ENCODE measurements around the gene IFI27L1.

DNA sequence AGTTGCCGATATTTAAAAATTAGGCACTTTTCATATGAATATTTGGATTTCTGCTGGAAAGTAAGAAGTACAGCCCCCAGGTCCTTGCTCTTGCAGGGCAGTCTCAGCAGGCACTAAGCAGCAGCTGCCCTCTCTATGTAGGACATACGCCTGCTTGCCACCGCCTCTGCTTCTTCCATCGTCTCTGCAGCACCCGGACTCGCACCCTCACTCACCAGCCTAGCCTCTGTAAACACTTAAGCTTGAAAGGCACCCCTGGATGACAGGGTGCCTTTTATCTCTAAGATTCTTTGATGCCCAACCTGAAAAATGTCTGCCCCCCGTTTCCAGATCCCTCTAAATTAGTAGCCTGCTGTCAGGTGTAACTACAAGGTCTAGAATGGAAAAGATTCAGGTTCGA is 36.0 kb upstream of the IFI27L1 start:
- TF ChIP-seq, protein P1, sequence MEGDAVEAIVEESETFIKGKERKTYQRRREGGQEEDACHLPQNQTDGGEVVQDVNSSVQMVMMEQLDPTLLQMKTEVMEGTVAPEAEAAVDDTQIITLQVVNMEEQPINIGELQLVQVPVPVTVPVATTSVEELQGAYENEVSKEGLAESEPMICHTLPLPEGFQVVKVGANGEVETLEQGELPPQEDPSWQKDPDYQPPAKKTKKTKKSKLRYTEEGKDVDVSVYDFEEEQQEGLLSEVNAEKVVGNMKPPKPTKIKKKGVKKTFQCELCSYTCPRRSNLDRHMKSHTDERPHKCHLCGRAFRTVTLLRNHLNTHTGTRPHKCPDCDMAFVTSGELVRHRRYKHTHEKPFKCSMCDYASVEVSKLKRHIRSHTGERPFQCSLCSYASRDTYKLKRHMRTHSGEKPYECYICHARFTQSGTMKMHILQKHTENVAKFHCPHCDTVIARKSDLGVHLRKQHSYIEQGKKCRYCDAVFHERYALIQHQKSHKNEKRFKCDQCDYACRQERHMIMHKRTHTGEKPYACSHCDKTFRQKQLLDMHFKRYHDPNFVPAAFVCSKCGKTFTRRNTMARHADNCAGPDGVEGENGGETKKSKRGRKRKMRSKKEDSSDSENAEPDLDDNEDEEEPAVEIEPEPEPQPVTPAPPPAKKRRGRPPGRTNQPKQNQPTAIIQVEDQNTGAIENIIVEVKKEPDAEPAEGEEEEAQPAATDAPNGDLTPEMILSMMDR (optimal IDR thresholded peaks at IDR 0.05 in 1 of 3, IDR thresholded peaks at IDR 0.05 in 1 of 3, conservative IDR thresholded peaks at IDR 0.05 in 1 of 3; ENCODE audit: extremely low read depth in 1 of 3, insufficient read depth in 2 of 3, low read length in 3 of 3) = no peak
- no peak for TF ChIP-seq EZH2 (IDR thresholded peaks at IDR 0.05; ENCODE audit: low read length)

Data from keratinocyte (primary cell).